D721Med (cell line): ENCODE measurements around the gene RGS13.
A peak's percentile ranks its signal among the peaks of the same experiment; 100 is the strongest.

Experiments
- DNase-seq: peaks from one replicate; pipeline ENCODE4 v3.0.0; 2011; ENCODE audit warnings: low spot score; ENCODE audit not compliant: insufficient read length
- FAIRE-seq: peaks from 2 replicates; lab custom pipeline; 2011; peaks lifted over from hg19 to GRCh38; lab: Jason Lieb, UNC
- TF ChIP-seq, protein P1 (sequence below): IDR thresholded peaks from 2 replicates; pipeline ENCODE4 v1.5.1; 2012; ENCODE audit warnings: mild to moderate bottlenecking, control low read depth; ENCODE audit not compliant: insufficient read depth; ENCODE audit errors: missing control alignments

The RGS13 gene

GRCh38 chr1:192654120-192654519, 18.2 kb downstream of the RGS13 start:
- FAIRE-seq (no peak), DNase-seq (no peak)
- TF ChIP-seq, protein P1, sequence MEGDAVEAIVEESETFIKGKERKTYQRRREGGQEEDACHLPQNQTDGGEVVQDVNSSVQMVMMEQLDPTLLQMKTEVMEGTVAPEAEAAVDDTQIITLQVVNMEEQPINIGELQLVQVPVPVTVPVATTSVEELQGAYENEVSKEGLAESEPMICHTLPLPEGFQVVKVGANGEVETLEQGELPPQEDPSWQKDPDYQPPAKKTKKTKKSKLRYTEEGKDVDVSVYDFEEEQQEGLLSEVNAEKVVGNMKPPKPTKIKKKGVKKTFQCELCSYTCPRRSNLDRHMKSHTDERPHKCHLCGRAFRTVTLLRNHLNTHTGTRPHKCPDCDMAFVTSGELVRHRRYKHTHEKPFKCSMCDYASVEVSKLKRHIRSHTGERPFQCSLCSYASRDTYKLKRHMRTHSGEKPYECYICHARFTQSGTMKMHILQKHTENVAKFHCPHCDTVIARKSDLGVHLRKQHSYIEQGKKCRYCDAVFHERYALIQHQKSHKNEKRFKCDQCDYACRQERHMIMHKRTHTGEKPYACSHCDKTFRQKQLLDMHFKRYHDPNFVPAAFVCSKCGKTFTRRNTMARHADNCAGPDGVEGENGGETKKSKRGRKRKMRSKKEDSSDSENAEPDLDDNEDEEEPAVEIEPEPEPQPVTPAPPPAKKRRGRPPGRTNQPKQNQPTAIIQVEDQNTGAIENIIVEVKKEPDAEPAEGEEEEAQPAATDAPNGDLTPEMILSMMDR, result no peak

GRCh38 chr1:192654591-192655251, 18.8 kb downstream of the RGS13 start:
- TF ChIP-seq, protein P1, result no peak
- DNase-seq (no peak), FAIRE-seq (peak; percentile 66)

DNA sequence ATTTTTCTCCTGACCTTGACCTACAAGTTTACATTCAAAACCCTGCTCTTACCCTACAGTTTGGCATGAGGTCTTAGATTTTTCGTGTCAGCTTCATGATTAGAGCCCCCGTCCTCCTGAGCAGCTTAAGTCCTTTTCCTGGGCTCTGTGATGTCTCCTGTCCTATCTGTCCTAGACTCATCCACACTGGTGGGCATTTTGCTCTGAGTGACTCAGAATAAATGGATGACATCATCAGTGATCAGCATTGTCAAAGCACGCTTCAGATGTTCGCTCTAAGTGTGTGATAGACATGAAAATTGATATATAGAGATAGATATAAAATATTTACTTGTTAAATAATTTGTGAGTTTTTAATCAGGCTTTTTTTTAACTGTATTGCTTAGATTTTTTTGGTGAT, 21.8 kb downstream of the RGS13 start:
- no peak for FAIRE-seq

GRCh38 chr1:192658255-192658654, 22.3 kb downstream of the RGS13 start:
- DNase-seq, result no peak
- TF ChIP-seq, protein P1, result no peak
- FAIRE-seq, result no peak

More for the DNA sequence above, 21.8 kb downstream of the RGS13 start:
- no peak for DNase-seq
- TF ChIP-seq, protein P1, result no peak

GRCh38 chr1:192660613-192661012, 24.7 kb downstream of the RGS13 start:
- TF ChIP-seq, protein P1, result no peak
- peak; percentile 11 for FAIRE-seq
- no peak for DNase-seq

GRCh38 chr1:192668409-192668983, 32.5 kb downstream of the RGS13 start:
- DNase-seq (no peak), FAIRE-seq (no peak)

More at GRCh38 chr1:192668409-192668983, 32.5 kb downstream of the RGS13 start:
- TF ChIP-seq, protein P1, result no peak
